GM21529 (cell line): ENCODE results near the gene GAB2.

Experiments
- ATAC-seq: cut with Tn5 transposase; IDR thresholded peaks from one replicate; pipeline ENCODE4 v1.9.1; 2021; ENCODE audit not compliant: unreplicated experiment

The GAB2 gene

DNA sequence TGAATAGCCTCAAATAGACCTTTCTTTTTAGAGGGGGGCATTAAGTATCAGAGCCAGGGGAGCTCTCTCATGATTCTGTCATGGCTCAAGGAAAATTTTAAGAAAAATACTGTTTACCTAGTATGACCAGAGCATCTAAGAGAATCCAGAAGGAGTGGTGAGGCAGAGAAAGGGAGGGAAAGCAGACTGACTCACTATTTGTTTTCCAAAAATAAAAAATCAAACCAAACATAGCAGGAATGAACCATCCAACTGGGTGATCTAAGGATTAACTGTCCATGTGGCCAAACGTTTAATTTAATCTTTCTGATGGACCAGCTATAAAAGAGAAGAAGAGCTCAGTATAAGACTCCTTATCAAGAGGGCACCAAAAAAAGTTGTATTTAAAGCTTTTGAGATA lies 70.8 kb downstream of the GAB2 start:
- ATAC-seq: no peak

GRCh38 chr11:78345450-78345849 lies 72.2 kb downstream of the GAB2 start:
- ATAC-seq: no peak

GRCh38 chr11:78344676-78345075 lies 72.9 kb downstream of the GAB2 start:
- ATAC-seq: no peak

DNA sequence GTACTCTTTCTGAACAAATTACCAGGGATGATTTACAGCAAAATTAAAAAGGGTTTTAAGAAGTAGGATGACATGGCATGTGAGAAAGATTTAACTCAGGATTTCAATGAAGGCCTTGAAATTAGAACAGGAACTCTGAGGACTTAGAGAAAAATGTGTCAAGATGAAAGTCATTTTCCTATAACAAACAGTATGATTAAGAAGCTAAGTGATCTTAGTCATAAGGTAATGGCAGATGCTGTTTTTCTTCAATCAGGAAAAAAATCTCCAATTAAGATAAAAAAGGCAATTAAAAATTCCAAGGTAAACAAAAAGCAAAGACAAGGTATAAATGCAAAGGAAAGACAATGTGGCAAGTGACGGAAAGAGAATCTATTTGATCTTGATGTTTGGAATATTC lies 73.5 kb downstream of the GAB2 start:
- ATAC-seq: no peak

DNA sequence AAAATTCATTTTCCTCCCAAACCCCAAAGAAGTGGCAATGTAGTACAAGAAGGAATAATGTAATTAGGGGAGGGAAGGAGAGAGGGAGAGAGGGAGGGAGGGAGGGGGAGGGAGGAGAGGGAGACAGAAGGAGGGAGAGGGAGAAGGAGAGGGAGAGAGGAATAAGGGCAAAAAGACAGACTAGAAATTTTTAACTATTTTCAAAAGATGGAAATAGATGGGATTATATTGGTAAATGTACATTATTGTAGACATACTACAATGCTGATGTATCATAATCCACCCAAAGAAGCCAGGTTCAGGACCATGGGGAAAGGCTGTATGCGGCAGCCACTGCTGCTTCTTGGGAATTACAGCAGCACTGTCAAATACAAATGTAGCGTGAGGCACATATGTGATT lies 74.3 kb downstream of the GAB2 start:
- ATAC-seq: no peak

DNA sequence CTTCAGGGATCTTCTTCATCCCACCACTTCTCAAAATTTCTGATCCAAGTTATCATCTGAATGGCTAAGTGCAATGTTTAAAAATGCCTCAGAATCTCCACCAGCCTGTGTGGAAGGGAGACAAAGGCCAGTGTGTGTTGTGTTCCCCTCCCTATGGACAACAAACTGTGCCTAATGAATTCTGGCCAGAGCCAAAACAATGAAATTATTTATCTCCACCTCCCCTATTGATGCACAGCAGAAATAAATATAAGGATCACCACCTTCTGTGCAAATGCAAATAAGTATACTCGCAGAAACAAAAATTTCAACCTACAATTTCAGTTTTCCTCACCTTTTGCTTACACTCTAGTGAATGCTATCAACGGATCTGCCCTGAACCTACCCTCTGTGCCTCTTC lies 75.8 kb downstream of the GAB2 start:
- ATAC-seq: no peak

DNA sequence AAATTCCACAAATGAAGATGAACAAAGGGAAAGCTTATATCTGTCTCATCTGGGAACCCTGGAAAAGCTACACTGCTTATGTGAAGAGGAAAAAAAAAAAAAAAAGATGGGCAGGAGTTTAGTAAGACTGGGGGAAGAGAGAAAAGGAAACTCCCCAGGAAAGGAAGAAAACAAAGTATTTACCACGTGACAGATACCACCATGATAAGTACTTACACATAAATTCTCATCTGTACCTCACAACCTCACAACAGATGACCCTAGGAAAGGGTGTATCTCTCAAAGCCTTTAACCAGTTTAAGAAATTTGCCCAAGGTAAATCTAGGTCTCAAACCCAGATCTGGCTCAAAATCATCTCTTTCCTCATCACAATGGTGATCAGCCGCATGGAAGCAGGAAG lies 77.1 kb downstream of the GAB2 start:
- no peak for ATAC-seq

DNA sequence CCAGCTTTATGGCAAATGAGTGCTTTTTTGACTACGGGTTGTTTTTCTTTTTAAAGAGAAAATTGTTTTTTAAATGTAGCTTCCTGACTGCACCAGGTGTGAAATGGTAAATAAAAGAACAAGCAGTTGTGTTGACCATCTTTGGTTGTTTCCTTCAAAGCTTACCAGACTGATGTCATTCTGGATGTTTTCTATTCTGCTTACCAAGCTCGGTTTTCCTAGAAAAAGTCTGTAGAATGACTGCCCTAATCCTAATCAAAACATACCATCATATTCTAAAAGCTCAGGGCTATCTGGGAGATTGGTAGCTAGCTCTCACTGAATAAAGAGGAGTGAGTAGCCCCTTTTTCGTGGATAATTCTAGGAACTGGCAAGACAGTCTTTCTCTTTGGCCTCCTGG lies 77.7 kb downstream of the GAB2 start:
- no peak for ATAC-seq

GRCh38 chr11:78339483-78339882 lies 78.1 kb downstream of the GAB2 start:
- no peak for ATAC-seq

DNA sequence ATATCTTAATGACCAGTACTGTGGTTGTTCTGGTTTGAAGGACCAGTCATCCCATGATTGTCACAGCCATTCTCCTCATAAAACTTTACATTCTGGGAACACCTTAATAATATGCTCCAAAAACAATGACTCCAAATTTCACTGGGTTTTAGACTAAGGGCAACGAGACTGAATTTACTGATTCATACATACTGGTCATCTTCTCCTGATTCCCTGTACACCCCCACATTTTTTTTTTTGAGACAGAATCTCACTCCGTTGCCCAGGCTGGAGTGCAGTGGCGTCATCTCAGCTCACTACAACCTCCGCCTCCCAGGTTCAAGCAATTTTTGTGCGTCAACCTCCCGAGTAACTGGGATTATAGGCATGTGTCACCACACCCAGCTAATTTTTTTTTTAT lies 78.9 kb downstream of the GAB2 start:
- ATAC-seq: no peak

- ATAC-seq: no peak
Observed at GRCh38 chr11:78338138-78338537, 79.5 kb downstream of the GAB2 start.

GRCh38 chr11:78337554-78337924 lies 80.1 kb downstream of the GAB2 start:
- no peak for ATAC-seq

GRCh38 chr11:78336877-78337553 lies 80.6 kb downstream of the GAB2 start:
- ATAC-seq: no peak

GRCh38 chr11:78334109-78334508 lies 83.5 kb downstream of the GAB2 start:
- ATAC-seq: no peak

GRCh38 chr11:78332872-78333271 lies 84.7 kb downstream of the GAB2 start:
- no peak for ATAC-seq

DNA sequence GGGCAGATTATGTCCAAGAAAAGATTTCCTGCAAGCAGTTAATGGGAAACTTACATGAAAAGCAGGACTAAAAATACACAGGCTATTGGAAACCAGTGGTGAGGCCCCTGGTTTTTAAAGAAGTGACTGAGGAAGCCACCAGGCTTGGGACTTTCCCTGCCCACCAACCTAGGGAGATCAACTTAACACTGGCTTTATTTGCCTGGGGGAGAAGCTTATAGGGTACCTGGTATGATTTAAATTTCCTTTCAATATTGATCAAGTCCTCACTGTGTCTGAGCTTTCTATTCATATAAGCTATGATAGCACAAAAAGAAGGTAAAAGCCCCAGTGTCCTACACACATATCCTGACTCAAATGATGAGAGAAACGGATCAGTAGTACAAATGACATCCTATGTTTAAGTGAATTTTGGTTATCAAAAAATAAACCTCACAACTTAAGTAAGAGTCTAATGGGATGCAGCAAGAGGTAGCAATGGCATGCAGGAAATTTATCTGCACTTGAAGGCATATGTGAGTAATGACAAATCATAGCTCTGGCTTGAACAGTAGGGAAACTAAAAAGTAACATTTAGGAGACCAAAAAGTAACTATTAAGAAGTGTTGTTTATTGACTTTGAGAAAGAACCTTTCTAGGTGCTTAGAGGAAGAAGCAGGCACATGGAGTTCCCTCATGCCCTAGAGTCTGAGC lies 85.3 kb downstream of the GAB2 start:
- ATAC-seq: peak; percentile 66

DNA sequence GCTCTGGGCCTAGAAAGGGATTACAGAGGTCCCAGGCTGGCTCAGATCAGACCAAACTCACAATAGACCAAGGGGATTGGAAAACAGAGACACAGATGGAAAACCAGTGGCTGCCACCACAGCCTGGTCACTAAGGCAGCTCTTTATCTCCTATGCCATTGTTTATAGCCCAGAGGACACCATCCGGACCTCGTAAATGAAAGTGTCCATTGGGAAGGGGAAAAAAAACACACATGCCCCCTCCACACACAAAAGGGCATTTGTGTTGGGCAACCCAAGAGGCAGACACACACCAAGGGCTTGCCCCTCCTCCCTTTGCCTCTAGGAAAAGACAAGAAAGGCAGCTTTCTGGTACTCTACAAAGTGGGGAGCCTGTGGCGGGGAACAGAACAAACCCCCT lies 85.9 kb downstream of the GAB2 start:
- ATAC-seq: no peak

DNA sequence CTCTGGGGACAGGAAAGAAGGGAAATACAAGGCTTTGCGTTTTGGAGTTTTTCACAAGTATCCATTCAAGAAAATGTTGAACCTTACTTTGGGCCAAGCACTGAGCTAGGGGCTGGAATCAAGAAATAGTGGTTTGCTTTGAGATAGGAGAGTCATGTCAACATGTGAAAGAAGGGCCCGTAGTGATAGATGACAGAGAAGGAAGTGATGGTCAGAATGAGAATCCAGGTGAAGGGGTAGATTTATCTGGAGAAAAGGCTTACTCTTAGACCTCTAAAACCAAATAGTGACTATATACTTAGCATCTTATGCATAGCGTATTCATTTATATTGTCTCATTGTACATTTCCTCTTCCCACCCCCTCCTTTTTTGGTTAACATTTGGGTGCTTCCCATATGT lies 87.3 kb downstream of the GAB2 start:
- ATAC-seq: no peak

- no peak for ATAC-seq
Observed at GRCh38 chr11:78327945-78328344, 89.7 kb downstream of the GAB2 start.

GRCh38 chr11:78325274-78325781 lies 92.3 kb downstream of the GAB2 start:
- peak; percentile 64 for ATAC-seq

- no peak for ATAC-seq
Observed at GRCh38 chr11:78323363-78323762, 94.3 kb downstream of the GAB2 start.

DNA sequence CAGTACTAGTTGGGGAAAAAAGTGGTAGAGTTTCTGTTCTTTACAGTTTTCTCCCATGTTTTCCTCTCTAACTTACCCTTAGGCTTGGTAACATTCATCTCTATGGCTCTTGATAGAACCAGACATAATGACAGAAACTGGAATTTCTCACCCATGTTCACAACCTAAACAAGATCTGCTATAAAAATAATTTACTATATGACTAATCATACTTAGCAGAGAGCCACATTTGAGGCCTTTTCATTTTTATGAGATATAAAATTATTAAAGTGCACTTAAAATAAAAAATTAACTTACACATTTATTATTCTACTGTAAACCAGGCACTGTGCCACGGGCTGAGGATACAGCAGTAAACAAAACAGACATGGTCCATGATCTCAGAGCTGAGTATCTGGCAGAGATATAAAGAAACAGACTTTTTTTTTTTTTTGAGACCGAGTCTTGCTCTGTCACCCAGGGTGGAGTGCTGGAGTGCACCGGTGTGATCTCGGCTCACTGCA lies 98.1 kb downstream of the GAB2 start:
- ATAC-seq: no peak
